HepG2 (cell line): ENCODE results near the gene CDYL. TPM values are rescaled to one million over a fixed set of nuclear protein-coding genes. Genes with fewer than 3 reads are reported as not detected.

Experiments used
- ATAC-seq: fragments of 200-7000 bp; cut with Tn5 transposase; 3 replicates; pipeline ENCODE4 v1.9.1; 2020; ENCODE audit warnings: mild to moderate bottlenecking, moderate library complexity
- BruUV-seq: library from RNA; stranded (reverse); fragments of 400-500 nt; replicated peaks from 2 replicates; lab custom pipeline; 2021; lab: Mats Ljungman, UMichigan
- CTCF ChIA-PET: fragments of 300-600 bp; formaldehyde crosslinking; extraction: SDS; loops from one replicate; lab custom pipeline; 2021; ENCODE audit warnings: low total read pairs, inconsistent platforms, low intra/inter-chr PET ratio; lab: Yijun Ruan, JAX
- POLR2A ChIA-PET: fragments of 350-600 bp; sonication (Branson Sonifier 250); formaldehyde crosslinking; loops from one replicate; lab custom pipeline; 2020; ENCODE audit warnings: antibody characterized with exemption, inconsistent platforms; lab: Yijun Ruan, JAX
- DNase-seq: peaks from one replicate; pipeline ENCODE4 v3.0.0-alpha.2; 2015; ENCODE audit warnings: low spot score
- FAIRE-seq: peaks from 3 replicates; lab custom pipeline; 2011; peaks lifted over from hg19 to GRCh38; lab: Jason Lieb, UNC
- H2AFZ ChIP-seq: one replicate; pipeline ENCODE4 v1.6.1; 2011; ENCODE audit warnings: low read length, inconsistent platforms
- H3K27ac ChIP-seq: fragments of 300-600 bp; 3 replicates; pipeline ENCODE4 v1.8.0; 2011; ENCODE audit warnings: mixed run types, mild to moderate bottlenecking, mixed read lengths, low read length, inconsistent platforms; ENCODE audit not compliant: insufficient read depth; ENCODE audit errors: extremely low read length
- H3K27me3 ChIP-seq, 2 experiments: fragments of 200-600 bp in 1 of 2; 2 replicates in 1 of 2; 3 replicates in 1 of 2; pipeline versions ENCODE4 v1.6.0 to v1.8.0; 2011; ENCODE audit warnings: low read length in 2 of 2, mild to moderate bottlenecking in 2 of 2, moderate library complexity in 2 of 2, inconsistent platforms in 1 of 2; ENCODE audit not compliant: insufficient read depth in 2 of 2, control insufficient read depth in 1 of 2
- H3K36me3 ChIP-seq, 2 experiments: fragments of 200-600 bp in 1 of 2; replicated peaks in 1 of 2; 2 replicates in 1 of 2; 3 replicates in 1 of 2; pipeline versions ENCODE4 v1.5.1 to v1.8.0; 2011; ENCODE audit warnings: low read length in 2 of 2, inconsistent platforms in 1 of 2; ENCODE audit not compliant: insufficient read depth in 2 of 2, control insufficient read depth in 1 of 2
- H3K4me1 ChIP-seq: 2 replicates; pipeline ENCODE4 v1.5.1; 2012; ENCODE audit warnings: low read length, inconsistent platforms; ENCODE audit not compliant: insufficient read depth
- H3K4me2 ChIP-seq: 2 replicates; pipeline ENCODE4 v1.6.0; 2011; ENCODE audit warnings: low read depth, low read length, inconsistent platforms
- H3K4me3 ChIP-seq, 3 experiments: fragments of 200-600 bp in 1 of 3; sonication (generic), shearing (Covaris generic) in 1 of 3; replicated peaks in 1 of 3; 2 replicates each; pipeline ENCODE4 v1.5.1; 2011 to 2016; ENCODE audit warnings: low read length in 3 of 3, inconsistent platforms in 2 of 3, low read depth in 2 of 3, mild to moderate bottlenecking in 2 of 3, control low read depth in 1 of 3, mixed read lengths in 1 of 3; ENCODE audit not compliant: insufficient read depth in 1 of 3
- H3K79me2 ChIP-seq: one replicate; pipeline ENCODE4 v1.6.1; 2011; ENCODE audit warnings: low read length, inconsistent platforms; ENCODE audit not compliant: insufficient read depth
- H3K9ac ChIP-seq: 2 replicates; pipeline ENCODE4 v1.6.0; 2011; ENCODE audit warnings: mild to moderate bottlenecking, low read depth, low read length, inconsistent platforms; ENCODE audit not compliant: insufficient read depth
- H3K9me3 ChIP-seq: 2 replicates; pipeline ENCODE4 v1.5.1; 2012; ENCODE audit warnings: mild to moderate bottlenecking, low read length
- H4K20me1 ChIP-seq: 2 replicates; pipeline ENCODE4 v1.6.0; 2011; ENCODE audit warnings: inconsistent platforms, mild to moderate bottlenecking, low read length, moderate library complexity; ENCODE audit not compliant: insufficient read depth
- ATF7 ChIP-seq, 2 experiments: fragments of 450-650 bp in 1 of 2; sonication (generic) in 1 of 2; formaldehyde crosslinking in 1 of 2; IDR thresholded peaks; 2 replicates each; pipeline versions ENCODE4 v1.4.0 to v1.6.1; 2016 to 2020; ENCODE audit warnings: antibody characterized with exemption in 1 of 2, mild to moderate bottlenecking in 1 of 2, missing genetic modification reagents in 1 of 2
- CEBPB ChIP-seq: IDR thresholded peaks from 2 replicates; pipeline ENCODE4 v1.6.1; 2011; ENCODE audit warnings: low read depth, low read length, improper control_type of control experiment, borderline replicate concordance
- DPF2 ChIP-seq: sonication (generic); formaldehyde crosslinking; IDR thresholded peaks from 2 replicates; pipeline ENCODE4 v1.4.0; 2020; ENCODE audit warnings: mild to moderate bottlenecking, low read depth, missing genetic modification reagents, borderline replicate concordance
- EZH2 ChIP-seq: conservative IDR thresholded peaks from 2 replicates; pipeline ENCODE4 v1.6.1; 2012; ENCODE audit warnings: mild to moderate bottlenecking, low read depth, low read length, moderate library complexity
- HOXA3 ChIP-seq: sonication (generic); formaldehyde crosslinking; IDR thresholded peaks from 2 replicates; pipeline ENCODE4 v1.5.0; 2020; ENCODE audit warnings: missing genetic modification reagents
- HOXA9 ChIP-seq: sonication (generic); formaldehyde crosslinking; IDR thresholded peaks from 2 replicates; pipeline ENCODE4 v1.8.1; 2022; ENCODE audit warnings: missing genetic modification reagents, mild to moderate bottlenecking, moderate library complexity, borderline replicate concordance
- MATR3 ChIP-seq: sonication (generic); formaldehyde crosslinking; IDR thresholded peaks from 2 replicates; pipeline ENCODE4 v1.4.0; 2020; ENCODE audit warnings: missing genetic modification reagents
- PHB2 ChIP-seq: fragments of 450-650 bp; IDR thresholded peaks from 2 replicates; pipeline ENCODE4 v1.6.1; 2018; ENCODE audit not compliant: partially characterized antibody
- PITX1 ChIP-seq: sonication (generic); formaldehyde crosslinking; IDR thresholded peaks from 2 replicates; pipeline ENCODE4 v1.5.1; 2020; ENCODE audit warnings: mild to moderate bottlenecking, missing genetic modification reagents
- POGZ ChIP-seq: sonication (generic); formaldehyde crosslinking; IDR thresholded peaks from 2 replicates; pipeline ENCODE4 v1.4.0; 2020; ENCODE audit warnings: mild to moderate bottlenecking, missing genetic modification reagents
- RELA ChIP-seq: sonication (generic); formaldehyde crosslinking; IDR thresholded peaks from 2 replicates; pipeline ENCODE4 v1.4.0; 2020; ENCODE audit warnings: missing genetic modification reagents
- TBX3 ChIP-seq: fragments of 450-650 bp; IDR thresholded peaks from 2 replicates; pipeline ENCODE4 v1.6.1; 2017; ENCODE audit warnings: antibody characterized with exemption, mild to moderate bottlenecking, inconsistent platforms, borderline replicate concordance
- ZMYM2 ChIP-seq: sonication (generic); formaldehyde crosslinking; IDR thresholded peaks from 2 replicates; pipeline ENCODE4 v1.8.0; 2022; ENCODE audit warnings: mild to moderate bottlenecking, missing genetic modification reagents
- ZNF235 ChIP-seq: sonication (generic); formaldehyde crosslinking; IDR thresholded peaks from 2 replicates; pipeline ENCODE4 v1.8.1; 2023; ENCODE audit warnings: mild to moderate bottlenecking, missing genetic modification reagents, borderline replicate concordance
- ZNF713 ChIP-seq: sonication (generic); formaldehyde crosslinking; IDR thresholded peaks from 2 replicates; pipeline ENCODE4 v1.4.0; 2020; ENCODE audit warnings: mild to moderate bottlenecking, missing genetic modification reagents
- ZNF792 ChIP-seq: IDR thresholded peaks from 2 replicates; pipeline ENCODE4 v1.6.1; 2016
- ZNF878 ChIP-seq: sonication (generic); formaldehyde crosslinking; IDR thresholded peaks from 2 replicates; pipeline ENCODE4 v1.8.1; 2023; ENCODE audit warnings: mild to moderate bottlenecking, missing genetic modification reagents, moderate library complexity
- WGBS: methylation state at CpG from one replicate; pipeline ENCODE4 v1.1.6; 2017; ENCODE audit warnings: low lambda C conversion rate; 5-methylcytosine and 5-hydroxymethylcytosine counted together
- in situ Hi-C: cut with HindIII; loops from 2 replicates; pipeline ENCODE4 v1.10.0; 2017; ENCODE audit warnings: low pct_unique_long_range_greater_than_20kb; ENCODE audit not compliant: extremely low pct_ligation_motif_present
- intact Hi-C: fragments of 100-400 bp; cut with micrococcal nuclease; formaldehyde crosslinking; loops from one replicate; pipeline ENCODE4 v1.10.0; 2022; ENCODE audit not compliant: unreplicated experiment
- polyA plus RNA-seq, 8 experiments: library from polyadenylated mRNA; depleted of rRNA in 3 of 8; stranded (reverse) in 7 of 8; unstranded in 1 of 8; fragments of >200 nt; fragmentation: Illumina TruSeq in 4 of 8; extraction: Trizol in 4 of 8; gene quantifications; 2 replicates each; pipeline versions ENCODE4 v1.2.1 to v1.2.3, GENCODE V29; 2011 to 2016; ENCODE audit warnings: low read depth in 4 of 8, missing spikeins in 1 of 8, mixed read lengths in 1 of 8; ENCODE audit not compliant: insufficient read depth in 1 of 8
- total RNA-seq, 5 experiments: library from RNA; depleted of rRNA; stranded (reverse); fragments of >200 nt; fragmentation: Illumina TruSeq; extraction: Trizol; gene quantifications; 2 replicates each; pipeline ENCODE4 v1.2.3, GENCODE V29; 2016; ENCODE audit warnings: low read depth in 1 of 5
- TF ChIP-seq, protein P1 (sequence below): sonication (generic); formaldehyde crosslinking; IDR thresholded peaks from 2 replicates; pipeline ENCODE4 v1.8.1; 2023; ENCODE audit warnings: missing genetic modification reagents, mild to moderate bottlenecking, borderline replicate concordance
- TF ChIP-seq, protein P2 (sequence below): sonication (generic); formaldehyde crosslinking; IDR thresholded peaks from 2 replicates; pipeline ENCODE4 v1.4.0; 2020; ENCODE audit warnings: missing genetic modification reagents
- TF ChIP-seq, protein P3 (sequence below): sonication (generic); formaldehyde crosslinking; IDR thresholded peaks from 2 replicates; pipeline ENCODE4 v1.5.0; 2020; ENCODE audit warnings: missing genetic modification reagents

CDYL gene
- total and polyA plus RNA-seq, 2 of the 13 experiments (the other 11 are each of a cell fraction or from before 2014, with no cell fraction given), result 22.8 to 105 TPM

DNA sequence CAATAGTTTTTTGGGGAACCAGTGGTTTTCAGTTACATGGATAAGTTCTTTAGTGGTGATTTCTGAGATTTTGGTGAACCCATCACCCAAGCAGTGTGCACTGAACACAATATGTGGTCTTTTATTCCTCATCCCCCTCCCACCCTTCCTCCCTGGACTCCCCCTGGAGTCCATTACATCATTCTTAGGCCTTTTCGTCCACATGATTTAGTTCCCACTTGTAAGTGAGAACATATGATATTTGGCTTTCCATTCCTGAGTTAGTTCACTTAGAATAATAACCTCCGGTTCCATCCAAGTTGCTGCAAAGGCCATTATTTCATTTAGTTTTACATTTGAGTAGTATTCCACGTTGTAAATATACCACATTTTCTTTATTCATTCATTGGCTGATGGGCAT is 199.3 kb downstream of the CDYL start:
- Histone ChIP-seq H2AFZ (no peak overlapping the region), H3K4me3 (no peak overlapping the region), H3K9me3 (peaks cover 9% of the 10 kb centered on the region), H4K20me1 (no peaks in the 10 kb centered on the region), H3K27me3 (peaks cover 8 to 44% of the 10 kb centered on the region in 2 experiments; a peak in 4 of 5 replicates), H3K4me1 (peaks cover 5% of the 10 kb centered on the region; the same call in 1 of the 2 replicates), H3K36me3 (no peaks in the 10 kb centered on the region), H3K4me2 (no peak overlapping the region), H3K27ac (no peak overlapping the region), H3K79me2 (no peaks in the 10 kb centered on the region), H3K9ac (no peak overlapping the region)
- BruUV-seq, result no TSS peak
- intact Hi-C loops, result no loop called here
- DNase-seq (no peak), ATAC-seq (no peak), FAIRE-seq (no peak)
- in situ Hi-C loops, result no loop called here
- WGBS, result 36% methylated on average over 3 of the region's 3 CpGs
- ChIA-PET CTCF (no interaction called here), POLR2A (no interaction called here)
- TF ChIP-seq ZMYM2 (CRISPR knock-in tag) (no peak), MATR3 (CRISPR knock-in tag) (no peak), RELA (CRISPR knock-in tag) (no peak), ATF7 (IDR thresholded peaks at IDR 0.05) (no peak), ATF7 (CRISPR knock-in tag; IDR thresholded peaks at IDR 0.05) (no peak), ZNF235 (CRISPR knock-in tag) (no peak), HOXA9 (CRISPR knock-in tag) (no peak), ZNF713 (CRISPR knock-in tag) (no peak), TBX3 (no peak), CEBPB (no peak), ZNF878 (CRISPR knock-in tag) (no peak), EZH2 (no peak), PITX1 (CRISPR knock-in tag) (no peak), POGZ (no peak), HOXA3 (CRISPR knock-in tag) (no peak), DPF2 (CRISPR knock-in tag) (no peak), PHB2 (no peak), ZNF792 (CRISPR knock-in tag) (no peak)
- TF ChIP-seq, protein P1, sequence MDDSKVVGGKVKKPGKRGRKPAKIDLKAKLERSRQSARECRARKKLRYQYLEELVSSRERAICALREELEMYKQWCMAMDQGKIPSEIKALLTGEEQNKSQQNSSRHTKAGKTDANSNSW (CRISPR knock-in tag), result no peak
- TF ChIP-seq, protein P2, sequence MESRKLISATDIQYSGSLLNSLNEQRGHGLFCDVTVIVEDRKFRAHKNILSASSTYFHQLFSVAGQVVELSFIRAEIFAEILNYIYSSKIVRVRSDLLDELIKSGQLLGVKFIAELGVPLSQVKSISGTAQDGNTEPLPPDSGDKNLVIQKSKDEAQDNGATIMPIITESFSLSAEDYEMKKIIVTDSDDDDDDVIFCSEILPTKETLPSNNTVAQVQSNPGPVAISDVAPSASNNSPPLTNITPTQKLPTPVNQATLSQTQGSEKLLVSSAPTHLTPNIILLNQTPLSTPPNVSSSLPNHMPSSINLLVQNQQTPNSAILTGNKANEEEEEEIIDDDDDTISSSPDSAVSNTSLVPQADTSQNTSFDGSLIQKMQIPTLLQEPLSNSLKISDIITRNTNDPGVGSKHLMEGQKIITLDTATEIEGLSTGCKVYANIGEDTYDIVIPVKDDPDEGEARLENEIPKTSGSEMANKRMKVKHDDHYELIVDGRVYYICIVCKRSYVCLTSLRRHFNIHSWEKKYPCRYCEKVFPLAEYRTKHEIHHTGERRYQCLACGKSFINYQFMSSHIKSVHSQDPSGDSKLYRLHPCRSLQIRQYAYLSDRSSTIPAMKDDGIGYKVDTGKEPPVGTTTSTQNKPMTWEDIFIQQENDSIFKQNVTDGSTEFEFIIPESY (CRISPR knock-in tag), result no peak
- TF ChIP-seq, protein P3, sequence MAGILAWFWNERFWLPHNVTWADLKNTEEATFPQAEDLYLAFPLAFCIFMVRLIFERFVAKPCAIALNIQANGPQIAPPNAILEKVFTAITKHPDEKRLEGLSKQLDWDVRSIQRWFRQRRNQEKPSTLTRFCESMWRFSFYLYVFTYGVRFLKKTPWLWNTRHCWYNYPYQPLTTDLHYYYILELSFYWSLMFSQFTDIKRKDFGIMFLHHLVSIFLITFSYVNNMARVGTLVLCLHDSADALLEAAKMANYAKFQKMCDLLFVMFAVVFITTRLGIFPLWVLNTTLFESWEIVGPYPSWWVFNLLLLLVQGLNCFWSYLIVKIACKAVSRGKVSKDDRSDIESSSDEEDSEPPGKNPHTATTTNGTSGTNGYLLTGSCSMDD (CRISPR knock-in tag), result no peak
